Fibroblast of skin of left biceps (primary cell): Measurements from ENCODE around the gene ID4.
A peak's percentile ranks its signal among the peaks of the same experiment; 100 is the strongest.
"Not testable (repeated sequence)": the region's sequence is repeated elsewhere in the genome, so short reads cannot be mapped to it uniquely, and the experiment has no call there.

Experiments used
- DNase-seq, 2 experiments: peaks; one replicate each; pipeline ENCODE4 v3.0.0-alpha.2; 2013; ENCODE audit warnings: low read depth in 2 of 2

The ID4 gene

GRCh38 chr6:19833947-19834346, 3.2 kb upstream of the ID4 start:
- DNase-seq = no peak

DNA sequence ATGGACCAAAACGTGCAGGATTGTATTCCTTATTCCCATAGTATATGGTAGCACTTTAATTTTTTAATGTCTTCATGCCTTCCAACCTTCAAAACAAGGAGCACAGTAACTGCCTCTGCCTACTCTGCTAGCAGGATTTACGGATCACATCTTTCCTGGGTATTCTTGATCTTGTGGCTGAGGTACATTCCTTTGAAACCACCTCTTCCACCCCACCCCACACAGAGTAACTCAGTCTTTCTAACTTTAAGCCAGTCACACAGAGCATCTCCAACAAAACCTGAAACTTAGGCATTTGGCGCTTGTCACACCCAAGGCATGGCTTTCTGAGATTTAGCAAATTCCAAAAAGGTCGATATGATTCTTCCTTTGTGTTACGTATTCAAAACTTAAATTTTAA, 2.3 kb upstream of the ID4 start:
- DNase-seq = no peak

DNA sequence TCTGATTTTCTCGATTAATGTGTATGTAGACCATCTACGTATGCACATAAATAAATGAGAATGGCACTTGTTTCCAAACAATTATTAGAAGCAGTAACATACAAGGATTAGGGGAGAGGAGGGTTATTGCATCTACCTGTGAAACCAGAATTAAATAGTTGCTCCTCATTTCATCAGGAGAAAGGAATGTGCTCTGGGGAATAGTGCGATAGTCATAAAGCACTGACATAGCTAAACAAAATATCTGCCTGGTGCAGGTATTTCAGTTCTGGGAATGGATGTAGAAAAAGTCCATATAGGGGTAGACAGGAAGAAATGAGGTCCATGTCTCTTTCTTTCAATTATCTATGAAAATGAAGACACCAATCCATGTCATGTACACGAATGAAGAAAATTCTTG, 1.6 kb upstream of the ID4 start:
- DNase-seq = no peak

GRCh38 chr6:19837511-19838441, 606 bp downstream of the ID4 start:
- DNase-seq = no peak

DNA sequence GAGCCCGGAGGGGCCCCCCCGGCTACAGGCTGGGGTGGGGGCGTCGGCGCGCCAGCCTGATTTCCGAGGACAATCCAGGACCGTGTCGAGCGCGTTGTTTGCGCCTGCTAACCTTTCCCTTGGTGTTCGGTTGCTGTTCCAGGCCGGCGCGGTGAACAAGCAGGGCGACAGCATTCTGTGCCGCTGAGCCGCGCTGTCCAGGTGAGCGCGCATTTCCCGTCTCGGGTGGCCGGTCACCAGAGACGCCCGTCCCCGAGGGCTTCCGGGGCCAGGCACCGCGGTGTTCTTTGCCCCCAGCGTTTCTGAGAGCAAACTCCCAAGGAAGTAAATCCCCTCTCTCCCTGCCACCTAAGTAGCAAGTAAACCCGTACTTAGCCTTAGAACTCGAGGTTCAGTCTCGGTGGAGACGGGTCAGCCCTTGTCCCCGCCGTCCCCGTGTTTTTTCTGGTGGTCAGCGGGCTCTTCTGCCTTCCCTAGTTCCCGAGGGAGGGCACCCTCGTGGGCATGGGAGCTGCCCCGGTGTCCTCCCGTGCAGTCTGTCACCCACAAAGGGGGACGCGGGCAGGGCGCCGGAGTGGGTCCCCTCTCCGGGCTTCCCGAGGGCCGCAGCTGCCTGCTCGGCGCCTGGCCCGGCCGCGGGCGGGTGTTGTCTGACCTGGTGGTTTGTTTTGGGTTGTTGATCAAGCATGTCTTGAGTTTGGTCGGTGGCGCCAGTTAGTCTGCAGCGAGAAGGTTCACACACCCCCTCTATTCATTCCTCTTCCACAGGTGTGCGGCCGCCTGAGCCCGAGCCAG, 1.5 kb downstream of the ID4 start:
- DNase-seq = no peak

DNA sequence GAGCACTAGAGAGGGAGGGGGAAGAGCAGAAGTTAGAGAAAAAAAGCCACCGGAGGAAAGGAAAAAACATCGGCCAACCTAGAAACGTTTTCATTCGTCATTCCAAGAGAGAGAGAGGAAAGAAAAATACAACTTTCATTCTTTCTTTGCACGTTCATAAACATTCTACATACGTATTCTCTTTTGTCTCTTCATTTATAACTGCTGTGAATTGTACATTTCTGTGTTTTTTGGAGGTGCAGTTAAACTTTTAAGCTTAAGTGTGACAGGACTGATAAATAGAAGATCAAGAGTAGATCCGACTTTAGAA, 2.0 kb downstream of the ID4 start:
- no peak for DNase-seq

- DNase-seq = no peak
Observed at GRCh38 chr6:19839788-19840187, 2.6 kb downstream of the ID4 start.

- DNase-seq = no peak
Observed at GRCh38 chr6:19841181-19841580, 4.0 kb downstream of the ID4 start.

GRCh38 chr6:19842030-19842615, 5.0 kb downstream of the ID4 start:
- no peak for DNase-seq

DNA sequence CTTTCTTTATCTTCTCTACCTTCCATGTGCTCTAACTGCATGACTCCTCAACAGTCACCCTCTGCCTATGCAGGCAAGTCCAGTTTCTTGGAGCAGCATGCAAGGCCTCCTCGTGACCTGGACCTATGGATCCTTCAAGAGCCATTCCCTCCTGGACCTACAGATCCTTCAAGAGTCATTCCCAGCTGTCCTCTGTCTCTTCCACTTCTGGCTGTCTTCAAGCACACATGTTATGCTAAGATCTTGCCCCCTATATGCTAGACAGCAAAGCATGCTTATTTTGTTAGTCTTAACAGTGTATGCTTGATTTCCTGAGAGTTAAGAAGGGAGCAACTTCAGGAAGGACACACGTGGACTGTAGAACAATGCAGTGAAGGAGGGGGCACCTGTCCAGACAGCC, 7.5 kb downstream of the ID4 start:
- no peak for DNase-seq

GRCh38 chr6:19845266-19846041, 8.3 kb downstream of the ID4 start:
- DNase-seq = peak in 1 of 2 experiments; percentile 23

GRCh38 chr6:19848465-19849029, 11.4 kb downstream of the ID4 start:
- no peak for DNase-seq

- no peak for DNase-seq
Observed at GRCh38 chr6:19849196-19849595, 12.0 kb downstream of the ID4 start.

- DNase-seq = no peak
Observed at GRCh38 chr6:19849755-19850154, 12.6 kb downstream of the ID4 start.

GRCh38 chr6:19851241-19852089, 14.3 kb downstream of the ID4 start:
- DNase-seq = peak; percentile 59 to 64

DNA sequence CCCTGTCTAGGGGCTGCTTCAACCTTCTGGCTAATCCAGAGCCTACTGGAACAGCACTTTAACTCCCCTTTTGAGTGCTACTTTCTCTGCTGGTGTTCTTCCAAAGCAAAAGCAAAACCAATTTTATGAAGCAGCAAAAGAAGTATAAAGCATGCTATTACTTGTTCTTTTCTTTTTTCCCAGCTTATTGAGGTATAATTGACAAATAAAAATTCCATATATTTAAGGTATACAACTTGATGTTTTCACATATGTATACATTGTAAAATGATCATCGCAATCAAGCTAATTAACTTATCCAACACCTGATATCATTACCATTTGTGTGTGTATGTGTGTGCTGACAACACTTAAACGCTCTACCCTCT, 14.9 kb downstream of the ID4 start:
- no peak for DNase-seq

- DNase-seq = no peak
Observed at GRCh38 chr6:19852927-19853326, 15.8 kb downstream of the ID4 start.

DNA sequence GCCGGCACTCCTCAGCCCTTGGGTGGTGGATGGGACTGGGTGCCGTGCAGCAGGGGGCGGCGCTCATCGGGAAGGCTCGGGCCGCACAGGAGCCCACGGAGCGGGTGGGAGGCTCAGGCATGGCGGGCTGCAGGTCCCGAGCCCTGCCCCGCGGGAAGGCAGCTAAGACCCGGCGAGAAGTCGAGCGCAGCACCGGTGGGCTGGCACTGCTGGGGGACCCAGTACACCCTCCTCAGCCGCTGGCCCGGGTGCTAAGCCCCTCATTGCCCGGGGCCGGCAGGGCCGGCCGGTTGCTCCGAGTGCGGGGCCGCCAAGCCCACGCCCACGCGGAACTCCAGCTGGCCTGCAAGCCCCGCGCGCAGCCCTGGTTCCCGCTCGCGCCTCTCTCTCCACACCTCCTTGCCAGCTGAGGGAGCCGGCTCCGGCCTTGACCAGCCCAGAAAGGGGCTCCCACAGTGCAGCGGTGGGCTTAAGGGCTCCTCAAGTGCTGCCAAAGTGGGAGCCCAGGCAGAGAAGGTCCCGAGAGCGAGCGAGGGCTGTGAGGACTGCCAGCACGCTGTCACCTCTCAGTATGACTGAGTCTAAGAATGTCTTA, 17.3 kb downstream of the ID4 start:
- not testable (repeated sequence) for DNase-seq

GRCh38 chr6:19855536-19855935, 18.4 kb downstream of the ID4 start:
- DNase-seq = no peak

GRCh38 chr6:19857139-19857538, 20.0 kb downstream of the ID4 start:
- DNase-seq = no peak
